VCaP (cell line): Measurements from ENCODE around the gene ATP10A.

Experiments used
- H3K27ac ChIP-seq: fragments of 450-650 bp; 2 replicates; pipeline ENCODE4 v1.5.1; 2017
- CTCF ChIP-seq: fragments of 450-650 bp; conservative IDR thresholded peaks from 2 replicates; pipeline ENCODE4 v1.5.1; 2017; ENCODE audit warnings: mild to moderate bottlenecking, moderate library complexity

ATP10A gene

GRCh38 chr15:25730918-25731317, 132.2 kb downstream of the ATP10A start:
- no peak for TF ChIP-seq CTCF
- no peak overlapping the region for H3K27ac ChIP-seq

GRCh38 chr15:25728816-25729215, 134.3 kb downstream of the ATP10A start:
- TF ChIP-seq CTCF = no peak
- H3K27ac ChIP-seq = no peak overlapping the region

- no peak for TF ChIP-seq CTCF
- H3K27ac ChIP-seq = no peak overlapping the region
Observed at GRCh38 chr15:25727867-25728600, 135.1 kb downstream of the ATP10A start.

- no peak overlapping the region for H3K27ac ChIP-seq
Observed at GRCh38 chr15:25727116-25727515, 136.0 kb downstream of the ATP10A start.

GRCh38 chr15:25725758-25726157, 137.4 kb downstream of the ATP10A start:
- no peak overlapping the region for H3K27ac ChIP-seq
- TF ChIP-seq CTCF = no peak

More at GRCh38 chr15:25727116-25727515, 136.0 kb downstream of the ATP10A start:
- no peak for TF ChIP-seq CTCF

GRCh38 chr15:25724899-25725298, 138.2 kb downstream of the ATP10A start:
- H3K27ac ChIP-seq = no peak overlapping the region
- TF ChIP-seq CTCF = no peak

- no peak overlapping the region for H3K27ac ChIP-seq
- no peak for TF ChIP-seq CTCF
Observed at GRCh38 chr15:25721605-25721955, 141.5 kb downstream of the ATP10A start.
